GM21825 (cell line): ENCODE data around the gene GNL1.

ENCODE experiments used
- ATAC-seq: cut with Tn5 transposase; IDR thresholded peaks from one replicate; pipeline ENCODE4 v1.9.1; 2021; ENCODE audit warnings: mild to moderate bottlenecking, moderate library complexity; ENCODE audit not compliant: unreplicated experiment

The GNL1 gene

DNA sequence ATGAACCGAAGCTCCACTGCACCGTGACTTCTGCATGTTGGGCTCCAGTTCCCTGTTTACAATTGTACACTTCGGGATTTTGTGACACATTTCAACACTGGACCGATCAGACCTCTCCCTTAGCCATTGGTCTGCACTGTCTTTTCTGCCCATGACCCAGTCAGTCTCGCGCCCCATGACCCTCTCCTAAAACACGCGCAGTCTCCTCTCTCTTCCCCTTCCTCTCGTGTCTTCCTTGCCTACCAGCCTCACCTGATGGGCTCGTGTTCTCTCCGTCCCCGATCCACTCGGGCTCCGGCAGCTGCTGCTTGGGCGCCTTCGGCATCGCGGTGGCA, 14.4 kb upstream of the GNL1 start:
- ATAC-seq: peak; percentile 17

- no peak for ATAC-seq
Measured at GRCh38 chr6:30570263-30570662, 14.0 kb upstream of the GNL1 start.

- no peak for ATAC-seq
Measured at GRCh38 chr6:30568245-30568644, 12.0 kb upstream of the GNL1 start.

GRCh38 chr6:30565772-30566171, 9.5 kb upstream of the GNL1 start:
- no peak for ATAC-seq

- no peak for ATAC-seq
Measured at GRCh38 chr6:30564114-30564513, 7.8 kb upstream of the GNL1 start.

DNA sequence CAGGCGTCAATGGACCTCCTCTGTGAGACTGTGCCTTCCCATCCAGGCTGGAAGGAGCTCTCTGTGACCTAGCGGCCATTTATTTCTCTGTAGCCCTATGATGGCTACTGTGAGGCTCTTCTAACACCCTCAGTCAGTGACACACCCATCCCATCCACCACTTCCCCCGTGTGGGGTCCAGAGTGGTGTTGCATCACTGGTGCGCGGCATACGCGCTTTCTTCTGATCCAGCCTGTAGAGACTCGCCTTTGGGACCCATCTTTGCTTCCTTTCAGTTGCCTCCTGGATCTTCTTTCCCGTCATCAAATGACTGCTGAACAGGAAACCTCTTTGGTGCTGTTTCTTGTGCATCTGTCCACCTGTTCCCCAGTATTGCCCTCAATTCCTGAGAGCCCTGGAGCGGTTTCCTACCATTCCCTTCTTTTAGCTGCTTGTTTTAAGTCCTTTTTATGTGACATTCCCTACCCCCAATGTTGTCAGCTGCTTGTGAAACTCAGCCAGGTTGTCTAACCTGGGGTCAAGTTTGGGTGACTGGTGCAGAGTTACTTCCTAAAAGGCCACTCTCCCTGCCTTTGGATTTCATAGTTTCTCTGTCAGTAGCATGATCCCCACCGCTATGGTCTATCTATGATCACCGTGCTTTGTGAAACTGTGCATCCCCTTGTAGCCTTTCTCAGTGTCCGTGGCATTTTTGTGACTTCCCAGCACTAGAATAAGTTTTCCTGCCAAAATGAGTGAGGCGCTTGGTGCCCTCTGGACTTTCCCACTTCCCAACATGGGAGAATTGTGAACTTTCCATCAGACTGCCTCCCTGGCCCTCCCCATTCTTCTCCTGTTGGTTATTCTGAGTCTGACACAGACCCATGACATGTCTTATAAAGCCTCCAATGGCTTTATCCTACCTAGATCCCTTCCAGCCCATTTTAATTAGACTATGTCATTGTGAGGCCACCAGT, 6.5 kb upstream of the GNL1 start:
- no peak for ATAC-seq

- ATAC-seq: no peak
Measured at GRCh38 chr6:30560930-30561329, 4.6 kb upstream of the GNL1 start.

DNA sequence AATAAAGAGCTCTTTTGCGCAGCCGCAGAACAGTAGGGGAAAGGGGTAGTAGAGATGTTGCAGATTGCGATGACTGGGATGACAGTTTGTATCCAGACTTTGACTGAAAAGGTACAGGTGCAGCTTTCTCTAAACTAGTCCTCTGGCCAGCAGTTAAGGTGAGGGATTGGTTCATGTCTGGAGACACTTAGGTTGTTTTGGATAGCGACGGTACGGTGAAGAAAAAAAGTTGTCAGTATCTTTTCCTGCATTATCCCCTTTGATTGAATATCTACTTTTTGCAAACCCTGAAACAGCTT, 1.3 kb upstream of the GNL1 start:
- ATAC-seq: no peak

DNA sequence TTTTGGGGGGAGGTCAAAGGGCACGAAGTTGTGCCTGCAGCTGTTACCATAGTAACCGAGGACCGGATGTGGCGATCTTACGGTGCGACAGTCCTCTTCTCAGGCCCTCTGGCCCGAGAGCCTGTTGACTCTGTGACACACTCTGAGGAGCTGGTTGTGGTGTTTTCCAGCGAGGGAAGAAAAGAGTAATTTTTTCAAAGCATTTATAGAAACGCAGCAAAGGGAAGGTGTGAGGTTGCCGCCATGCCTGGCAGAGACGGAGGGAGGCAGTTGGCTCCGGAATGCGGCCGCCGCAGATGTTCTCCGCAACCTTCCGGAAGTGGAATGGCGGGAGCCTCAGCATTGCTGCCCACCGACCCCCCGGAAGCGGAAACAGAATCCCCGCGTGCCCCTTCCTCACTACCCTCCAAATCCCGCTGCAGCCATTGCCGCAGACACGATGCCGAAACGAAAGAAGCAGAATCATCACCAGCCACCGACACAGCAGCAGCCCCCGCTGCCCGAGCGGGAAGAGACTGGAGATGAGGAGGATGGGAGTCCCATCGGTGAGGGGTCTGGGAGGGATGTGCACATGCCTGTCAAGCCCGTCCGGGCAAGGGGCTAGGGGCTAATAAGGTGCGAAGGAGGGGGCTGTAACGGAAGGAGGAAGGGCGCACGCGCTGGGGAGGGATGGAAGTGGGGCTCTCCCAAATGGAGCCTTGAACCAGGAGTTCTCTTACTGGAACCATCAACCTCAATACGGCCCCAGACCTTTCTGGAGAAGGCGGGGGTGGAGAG, 805 bp upstream of the GNL1 start, which contains the start of gene PRR3:
PRR3 (plus strand) TSS at position 390 of the 777 bp plus-strand sequence; CDS start at position 440, 50 bp downstream.
- ATAC-seq: peak; percentile 46

GRCh38 chr6:30555816-30556065, 548 bp downstream of the GNL1 start:
- ATAC-seq: peak; percentile 3

DNA sequence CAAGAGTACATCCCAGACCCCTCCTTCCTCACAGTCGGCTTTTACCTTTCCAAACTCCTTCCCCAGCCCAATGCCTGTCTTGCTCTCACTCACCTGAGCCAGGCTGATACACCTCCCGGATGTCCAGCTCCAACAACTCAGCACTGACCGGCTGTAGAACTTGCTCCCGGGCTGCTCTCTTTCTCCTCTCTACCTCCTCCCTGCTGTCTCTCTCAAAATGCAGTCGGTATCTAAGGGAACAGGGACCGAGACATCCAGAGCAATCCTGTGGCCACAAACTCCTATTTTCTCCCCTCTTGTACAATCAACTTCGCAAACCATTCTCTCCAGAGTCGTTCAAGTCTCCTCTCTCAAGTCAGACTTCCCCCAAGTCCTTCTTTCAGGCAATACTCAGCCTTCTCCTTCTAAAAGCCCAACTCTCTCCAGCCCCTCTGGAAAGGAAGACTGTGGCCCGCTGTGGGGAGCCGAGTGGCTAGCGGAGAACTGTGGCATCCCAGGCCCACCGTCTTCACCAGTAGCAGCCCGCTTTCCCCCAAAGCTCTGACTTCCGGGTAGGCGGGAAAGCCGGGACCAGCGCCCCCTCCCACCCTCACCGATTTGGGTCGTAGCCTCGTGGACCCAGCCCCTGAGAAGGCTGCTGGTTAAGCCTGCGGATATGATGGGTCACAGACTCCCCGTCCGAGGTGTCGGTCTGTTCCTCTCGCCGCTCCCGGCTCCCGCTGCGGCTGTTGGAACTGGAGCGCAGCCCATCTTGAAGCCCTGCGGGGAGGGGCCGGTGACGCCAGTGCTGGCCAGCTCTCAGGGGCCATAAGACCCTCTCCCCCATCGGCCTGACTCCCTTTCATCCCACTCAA, 1.1 kb downstream of the GNL1 start:
- no peak for ATAC-seq

DNA sequence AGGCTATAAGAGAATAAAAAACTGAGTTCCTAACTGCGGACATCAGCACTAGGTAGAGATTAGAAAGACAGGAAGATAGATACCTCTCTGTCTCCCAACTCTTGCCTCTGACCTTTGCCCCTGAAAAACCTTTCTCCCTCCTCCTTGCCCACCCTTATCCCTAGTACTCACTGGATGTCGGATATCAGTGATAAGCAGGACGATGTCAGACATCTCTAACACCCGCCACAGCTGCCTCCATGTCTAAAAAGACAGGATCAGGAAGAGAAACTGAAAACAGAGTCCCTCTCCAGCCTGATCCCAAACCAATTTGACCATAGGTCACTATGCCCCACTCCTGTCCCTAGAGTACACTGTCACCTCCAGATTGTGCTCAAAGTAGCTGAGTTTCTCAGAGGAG, 1.9 kb downstream of the GNL1 start:
- ATAC-seq: no peak

- no peak for ATAC-seq
Measured at GRCh38 chr6:30548375-30548774, 7.9 kb downstream of the GNL1 start.

GRCh38 chr6:30547454-30547853, 8.8 kb downstream of the GNL1 start:
- no peak for ATAC-seq

DNA sequence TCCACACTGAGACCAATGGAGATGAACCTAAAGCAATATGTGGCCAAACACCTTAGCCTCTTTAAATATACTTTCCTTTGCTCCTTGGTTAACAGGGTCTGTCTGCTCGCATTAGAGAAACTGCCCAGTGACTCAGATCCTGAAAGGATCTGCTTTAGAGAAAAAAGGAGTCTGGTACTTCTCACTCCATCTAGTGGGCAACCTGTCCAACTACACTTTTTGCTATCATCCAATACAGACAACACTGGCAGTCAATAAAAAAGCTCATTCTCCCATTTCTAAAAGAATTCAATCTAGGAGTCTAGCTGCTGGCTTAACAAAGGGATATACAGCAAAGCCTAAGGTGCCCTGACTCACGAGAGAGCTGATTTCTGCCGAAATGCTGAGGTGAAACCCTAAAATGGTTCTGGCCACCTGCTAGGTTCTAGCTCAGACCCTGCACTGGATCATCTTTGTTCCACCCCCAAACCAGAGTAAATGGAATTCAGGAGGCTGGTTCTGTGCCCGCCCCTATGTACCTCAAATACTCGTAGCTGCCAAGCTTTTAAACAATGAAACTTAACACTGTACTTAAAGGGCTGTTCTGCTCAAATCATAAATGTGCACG, 11.5 kb downstream of the GNL1 start:
- no peak for ATAC-seq

DNA sequence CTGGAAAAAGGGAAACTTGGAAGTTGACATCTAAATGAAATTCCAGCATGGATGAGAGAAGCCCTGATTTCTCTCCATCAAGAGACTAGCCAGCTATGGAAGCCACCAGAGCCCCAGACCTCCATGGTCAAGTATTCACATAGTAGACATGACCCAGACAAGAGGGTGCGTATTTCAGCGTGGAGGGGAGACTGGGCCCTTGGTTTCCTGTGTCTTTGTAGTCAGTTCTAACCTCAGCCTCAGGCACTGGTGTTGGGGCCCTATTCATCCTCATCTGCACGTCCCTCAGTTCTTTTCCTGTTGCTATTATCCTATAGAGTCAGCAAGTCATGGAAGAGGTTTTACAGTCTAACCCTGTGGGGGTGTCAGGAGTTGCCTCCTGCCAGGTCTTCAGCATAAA, 12.5 kb downstream of the GNL1 start:
- ATAC-seq: no peak

- ATAC-seq: no peak
Measured at GRCh38 chr6:30542915-30543314, 13.4 kb downstream of the GNL1 start.

GRCh38 chr6:30542404-30542725, 13.9 kb downstream of the GNL1 start:
- ATAC-seq: no peak

- peak; percentile 55 for ATAC-seq
Measured at GRCh38 chr6:30541515-30542403, 14.5 kb downstream of the GNL1 start.

- no peak for ATAC-seq
Measured at GRCh38 chr6:30537931-30538330, 18.4 kb downstream of the GNL1 start.
